ENCODE data around the gene USP38. TPM values are rescaled to one million over a fixed set of nuclear protein-coding genes. Genes with fewer than 3 reads are reported as not detected.
"Not testable (repeated sequence)": the region's sequence is repeated elsewhere in the genome, so short reads cannot be mapped to it uniquely, and the experiment has no call there.

USP38 gene
- 28.5 and 28.7 TPM in 2 replicates for total RNA-seq

GRCh38 chr4:143184503-143185252, at the start of gene USP38:
USP38 (plus strand) TSS chr4:143184917; CDS start chr4:143185451, 534 bp downstream.
- peak; percentile 94 for DNase-seq
- H3K4me1 Mint-ChIP-seq = peaks cover 41% of the 10 kb centered on the region
- H3K9me3 Mint-ChIP-seq = no peaks in the 10 kb centered on the region
- H3K27ac Mint-ChIP-seq = peak within 1 kb of the TSS; percentile 95
- peak within 1 kb of the TSS; percentile 90 for H3K4me3 Mint-ChIP-seq
- no peaks in the 10 kb centered on the region for H3K27me3 Mint-ChIP-seq
- peaks cover 36% of the 10 kb centered on the region for H3K36me3 Mint-ChIP-seq (ENCODE audit: low read depth)
- intact Hi-C loops (cut with micrococcal nuclease) = loop anchor here (1.0 to 10.0 kb wide), 9 partner anchors 152 to 1960 kb away; partner anchors contain the start of genes GAB1, IL15, INPP4B and SMARCA5

GRCh38 chr4:143135358-143135757, 49.4 kb upstream of the USP38 start:
- no peaks in the 10 kb centered on the region for H3K9me3 Mint-ChIP-seq
- intact Hi-C loops (cut with micrococcal nuclease) = no loop called here
- peaks cover 3% of the 10 kb centered on the region for H3K27me3 Mint-ChIP-seq
- H3K27ac Mint-ChIP-seq = no peak overlapping the region
- H3K4me3 Mint-ChIP-seq = no peak overlapping the region
- no peak for DNase-seq
- H3K36me3 Mint-ChIP-seq (ENCODE audit: low read depth) = no peaks in the 10 kb centered on the region
- no peaks in the 10 kb centered on the region for H3K4me1 Mint-ChIP-seq

GRCh38 chr4:143140696-143141095, 44.0 kb upstream of the USP38 start:
- no peak for DNase-seq
- Mint-ChIP-seq H3K27ac (no peak overlapping the region), H3K9me3 (peaks cover 10% of the 10 kb centered on the region), H3K27me3 (peaks cover 3% of the 10 kb centered on the region), H3K4me1 (no peaks in the 10 kb centered on the region), H3K4me3 (no peak overlapping the region), H3K36me3 (ENCODE audit: low read depth) (no peaks in the 10 kb centered on the region)
- intact Hi-C loops (cut with micrococcal nuclease) = no loop called here

- peaks cover 20% of the 10 kb centered on the region for H3K9me3 Mint-ChIP-seq
- no peaks in the 10 kb centered on the region for H3K36me3 Mint-ChIP-seq (ENCODE audit: low read depth)
Measured at GRCh38 chr4:143148521-143148920, 36.2 kb upstream of the USP38 start.

GRCh38 chr4:143156853-143157252, 27.9 kb upstream of the USP38 start:
- intact Hi-C loops (cut with micrococcal nuclease) = no loop called here
- Mint-ChIP-seq H3K4me3 (no peak overlapping the region), H3K9me3 (peaks cover 18% of the 10 kb centered on the region)

More at GRCh38 chr4:143148521-143148920, 36.2 kb upstream of the USP38 start:
- no peak for DNase-seq
- H3K4me1 Mint-ChIP-seq = no peaks in the 10 kb centered on the region
- intact Hi-C loops (cut with micrococcal nuclease) = no loop called here
- no peak overlapping the region for H3K27ac Mint-ChIP-seq
- H3K4me3 Mint-ChIP-seq = no peak overlapping the region
- H3K27me3 Mint-ChIP-seq = no peaks in the 10 kb centered on the region

GRCh38 chr4:143163614-143164013, 21.1 kb upstream of the USP38 start:
- no peak overlapping the region for H3K27ac Mint-ChIP-seq
- no peaks in the 10 kb centered on the region for H3K4me1 Mint-ChIP-seq
- H3K4me3 Mint-ChIP-seq = no peak overlapping the region
- DNase-seq = no peak
- no peaks in the 10 kb centered on the region for H3K27me3 Mint-ChIP-seq
- intact Hi-C loops (cut with micrococcal nuclease) = no loop called here
- H3K9me3 Mint-ChIP-seq = peaks cover 8% of the 10 kb centered on the region
- no peaks in the 10 kb centered on the region for H3K36me3 Mint-ChIP-seq (ENCODE audit: low read depth)

More at GRCh38 chr4:143156853-143157252, 27.9 kb upstream of the USP38 start:
- DNase-seq = no peak
- Mint-ChIP-seq H3K27ac (no peak overlapping the region), H3K4me1 (no peaks in the 10 kb centered on the region), H3K36me3 (ENCODE audit: low read depth) (no peaks in the 10 kb centered on the region), H3K27me3 (no peaks in the 10 kb centered on the region)

GRCh38 chr4:143166722-143167121, 18.0 kb upstream of the USP38 start:
- peaks cover 13% of the 10 kb centered on the region for H3K9me3 Mint-ChIP-seq
- H3K36me3 Mint-ChIP-seq (ENCODE audit: low read depth); intact Hi-C loops (cut with micrococcal nuclease); DNase-seq; H3K4me1 Mint-ChIP-seq; H3K27ac Mint-ChIP-seq; H3K27me3 Mint-ChIP-seq; H3K4me3 Mint-ChIP-seq: not testable (repeated sequence)

- Mint-ChIP-seq H3K9me3 (peaks cover 10% of the 10 kb centered on the region), H3K27me3 (no peaks in the 10 kb centered on the region), H3K27ac (no peak overlapping the region), H3K4me3 (no peak overlapping the region), H3K4me1 (peaks cover 13% of the 10 kb centered on the region), H3K36me3 (ENCODE audit: low read depth) (peaks cover 18% of the 10 kb centered on the region)
- intact Hi-C loops (cut with micrococcal nuclease) = no loop called here
- no peak for DNase-seq
Measured at GRCh38 chr4:143178923-143179322, 5.8 kb upstream of the USP38 start.

- Mint-ChIP-seq H3K4me3 (peak overlapping the region; percentile 90), H3K27me3 (no peaks in the 10 kb centered on the region), H3K9me3 (peaks cover 3% of the 10 kb centered on the region), H3K36me3 (ENCODE audit: low read depth) (peaks cover 29% of the 10 kb centered on the region), H3K27ac (peak overlapping the region; percentile 95), H3K4me1 (peaks cover 32% of the 10 kb centered on the region)
- intact Hi-C loops (cut with micrococcal nuclease) = loop anchor here (1.0 to 10.0 kb wide), 5 partner anchors 153 to 1959 kb away; partner anchors contain the start of genes GAB1, IL15, SMARCA5 and ZNF330
- no peak for DNase-seq
Measured at GRCh38 chr4:143183513-143184216, 1.1 kb upstream of the USP38 start.

GRCh38 chr4:143184217-143184502, 557 bp upstream of the USP38 start:
- H3K4me1 Mint-ChIP-seq = peaks cover 36% of the 10 kb centered on the region
- H3K36me3 Mint-ChIP-seq (ENCODE audit: low read depth) = peaks cover 31% of the 10 kb centered on the region
- no peaks in the 10 kb centered on the region for H3K27me3 Mint-ChIP-seq
- H3K4me3 Mint-ChIP-seq = peak overlapping the region; percentile 90
- intact Hi-C loops (cut with micrococcal nuclease) = loop anchor here (1.0 to 10.0 kb wide), 5 partner anchors 153 to 1959 kb away; partner anchors contain the start of genes GAB1, IL15, SMARCA5 and ZNF330
- no peaks in the 10 kb centered on the region for H3K9me3 Mint-ChIP-seq
- peak overlapping the region; percentile 95 for H3K27ac Mint-ChIP-seq
- no peak for DNase-seq

GRCh38 chr4:143185253-143186107, 763 bp downstream of the USP38 start:
- H3K4me1 Mint-ChIP-seq = peaks cover 47% of the 10 kb centered on the region
- H3K9me3 Mint-ChIP-seq = no peaks in the 10 kb centered on the region
- no peak for DNase-seq
- H3K27ac Mint-ChIP-seq = peak overlapping the region; percentile 95
- no peaks in the 10 kb centered on the region for H3K27me3 Mint-ChIP-seq
- intact Hi-C loops (cut with micrococcal nuclease) = loop anchor here (1.0 to 10.0 kb wide), 8 partner anchors 151 to 1961 kb away; partner anchors contain the start of genes GAB1, IL15, INPP4B and ZNF330
- peaks cover 40% of the 10 kb centered on the region for H3K36me3 Mint-ChIP-seq (ENCODE audit: low read depth)
- H3K4me3 Mint-ChIP-seq = peak overlapping the region; percentile 90

GRCh38 chr4:143186212-143186611, 1.5 kb downstream of the USP38 start:
- Mint-ChIP-seq H3K36me3 (ENCODE audit: low read depth) (peaks cover 43% of the 10 kb centered on the region), H3K4me3 (peak overlapping the region; percentile 90), H3K9me3 (no peaks in the 10 kb centered on the region), H3K4me1 (peaks cover 52% of the 10 kb centered on the region), H3K27ac (peak overlapping the region; percentile 95), H3K27me3 (no peaks in the 10 kb centered on the region)
- intact Hi-C loops (cut with micrococcal nuclease) = loop anchor here (5.0 to 10.0 kb wide), 6 partner anchors 216 to 1961 kb away; partner anchors contain the start of genes IL15, INPP4B and ZNF330
- DNase-seq = no peak

- peak overlapping the region; percentile 90 for H3K4me3 Mint-ChIP-seq
- intact Hi-C loops (cut with micrococcal nuclease) = loop anchor here (5.0 to 10.0 kb wide), 6 partner anchors 216 to 1962 kb away; partner anchors contain the start of genes IL15, INPP4B and ZNF330
- H3K9me3 Mint-ChIP-seq = no peaks in the 10 kb centered on the region
- H3K27me3 Mint-ChIP-seq = no peaks in the 10 kb centered on the region
- peaks cover 52% of the 10 kb centered on the region for H3K4me1 Mint-ChIP-seq
- peak overlapping the region; percentile 95 for H3K27ac Mint-ChIP-seq
- peaks cover 43% of the 10 kb centered on the region for H3K36me3 Mint-ChIP-seq (ENCODE audit: low read depth)
- DNase-seq = peak; percentile 71
Measured at GRCh38 chr4:143186649-143187048, 1.9 kb downstream of the USP38 start.
